NT2/D1 (cell line): ENCODE data around the gene FBXL17.

Experiments used
- SUZ12 ChIP-seq: IDR thresholded peaks from 2 replicates; pipeline ENCODE4 v1.6.1; 2011; ENCODE audit not compliant: insufficient read length, insufficient read depth; ENCODE audit errors: extremely low read depth
- YY1 ChIP-seq: IDR thresholded peaks from 2 replicates; pipeline ENCODE4 v1.6.1; 2011; ENCODE audit not compliant: insufficient read length, insufficient read depth
- ZNF274 ChIP-seq: IDR thresholded peaks from 2 replicates; pipeline ENCODE4 v1.6.1; 2011; ENCODE audit warnings: mild to moderate bottlenecking, low read depth, low read length

DNA sequence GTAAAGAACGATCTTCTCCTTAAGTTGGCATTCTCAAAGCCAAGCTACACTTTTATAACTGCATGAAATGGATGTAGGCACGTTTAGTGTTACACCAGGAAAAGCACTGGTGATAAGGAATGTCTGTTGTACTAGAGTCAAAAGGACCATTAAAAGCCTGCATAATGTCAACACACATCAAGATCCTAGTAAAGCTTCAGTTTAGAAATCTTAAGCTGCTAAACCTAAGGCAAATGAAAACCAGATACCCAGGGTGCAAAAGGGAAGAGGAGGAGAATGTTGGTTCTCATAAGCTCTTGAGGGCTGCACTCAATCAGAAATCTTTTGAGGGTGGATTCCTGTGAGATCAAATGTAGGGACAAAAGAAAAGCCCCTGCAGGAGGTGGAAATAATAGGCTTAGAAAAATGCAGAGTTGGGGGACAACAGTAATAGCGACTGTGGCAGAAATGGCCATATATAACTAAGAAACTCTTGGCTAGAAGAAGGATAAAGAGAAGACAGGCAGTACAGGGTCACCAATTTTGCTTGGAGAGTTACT is 148.2 kb downstream of the FBXL17 start:
- TF ChIP-seq YY1: no peak
- TF ChIP-seq ZNF274: no peak
- no peak for TF ChIP-seq SUZ12
